ENCODE measurements around the gene TAS2R50.

GRCh38 chr12:11016937-11017336 is 30.2 kb upstream of the TAS2R50 start:
- TF ChIP-seq CTCF (conservative IDR thresholded peaks at IDR 0.05 in 1 of 2, IDR thresholded peaks at IDR 0.05 in 1 of 2; ENCODE audit: extremely low read depth in 1 of 2, insufficient read depth in 1 of 2, low read depth in 1 of 2, low read length in 2 of 2), result no peak
- no peak for TF ChIP-seq EZH2 (IDR thresholded peaks at IDR 0.05; ENCODE audit: borderline replicate concordance, low read length)

All from mammary epithelial cell (primary cell).